Stimulated activated CD8-positive, alpha-beta memory T cell treated with anti-CD3 and anti-CD28 coated beads, Interleukin-15, amount 100 ng/mL, for 48 hours (primary cell): ENCODE measurements around the gene KIAA0408.

Source experiments
- DNase-seq, 2 donors: peaks; one replicate each; pipeline ENCODE4 v3.0.0-alpha.2; 2020; ENCODE audit warnings: low read depth in 2 of 2

KIAA0408 gene

DNA sequence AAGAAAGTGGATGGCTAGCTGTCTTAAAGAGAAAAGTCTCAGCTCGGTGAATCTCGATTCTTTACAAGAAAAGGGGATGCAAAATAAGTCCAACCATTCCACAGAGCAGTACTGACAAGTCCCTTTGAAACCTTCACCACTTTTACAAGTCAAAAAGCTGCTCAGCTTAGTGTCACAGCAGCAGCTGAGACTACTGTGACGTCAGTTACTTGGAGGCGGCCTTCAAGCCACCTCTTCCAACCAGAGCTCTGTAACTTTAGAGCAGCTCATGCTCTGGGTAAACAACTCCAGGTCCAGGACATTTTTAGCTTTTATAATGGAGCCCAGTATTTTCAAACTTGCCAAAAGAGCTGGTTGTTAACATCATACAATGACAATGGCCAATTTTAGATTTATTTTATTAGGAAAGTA is at the start of gene KIAA0408:
Gene KIAA0408 (minus strand): TSS at position 159 of the 411 bp plus-strand sequence. CDS start 5,408 bp downstream, outside the sequence.
- DNase-seq: no peak

DNA sequence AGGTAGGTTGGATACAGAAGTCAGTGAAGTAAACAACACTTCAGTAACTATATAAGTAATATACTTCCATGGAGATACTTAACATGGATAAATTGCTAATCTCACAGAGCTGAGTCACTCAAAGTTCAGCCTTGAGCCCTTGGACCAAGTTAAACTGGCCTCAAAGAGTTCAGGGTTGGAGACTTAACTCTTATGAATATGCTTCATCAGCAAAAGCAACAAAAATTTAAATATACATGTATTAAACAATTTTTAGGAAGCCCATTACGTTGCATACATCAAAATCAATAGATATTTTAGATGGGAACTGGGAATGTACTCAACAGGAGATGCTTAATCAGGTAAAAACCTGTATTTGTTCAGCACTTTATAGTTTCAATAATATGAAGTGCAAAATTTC is 47.7 kb upstream of the KIAA0408 start:
- no peak for DNase-seq

DNA sequence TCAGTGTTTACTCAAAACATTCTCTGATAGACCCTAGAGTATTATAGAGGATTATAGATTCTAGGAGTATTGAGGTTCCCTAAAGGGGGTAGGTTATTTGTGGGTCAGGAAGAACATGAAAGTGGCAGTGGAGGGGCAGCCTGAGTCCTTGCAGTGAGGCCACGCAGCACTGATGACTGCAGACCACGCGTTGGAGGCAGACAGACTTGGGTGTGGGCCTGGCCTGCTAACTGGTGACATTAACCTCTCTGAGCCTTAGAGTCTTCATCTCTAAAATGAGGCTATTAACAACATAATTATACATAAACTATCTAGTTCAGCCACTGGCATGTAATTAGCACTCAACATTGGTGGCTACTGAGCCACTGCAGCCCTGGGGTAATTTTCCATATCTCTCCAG is 43.8 kb upstream of the KIAA0408 start:
- DNase-seq: no peak

DNA sequence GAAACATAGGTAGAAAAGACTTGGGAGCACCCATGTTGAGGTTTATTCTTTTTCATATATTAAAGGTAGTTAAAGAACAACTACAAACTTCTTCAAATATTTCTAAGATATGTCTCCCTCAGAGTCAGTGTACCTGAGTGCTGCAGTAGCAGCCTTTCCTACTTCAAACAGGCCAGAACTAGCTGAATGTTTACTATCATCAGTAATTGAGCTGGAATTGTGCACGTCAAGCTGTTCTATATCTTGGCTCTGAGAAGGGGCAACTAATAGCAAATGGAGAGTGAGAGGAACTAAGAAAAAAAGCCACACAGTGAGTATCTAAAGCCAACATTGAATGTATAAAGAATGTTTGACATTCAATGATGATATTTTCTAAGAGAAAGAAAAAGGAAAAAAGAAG is 38.2 kb upstream of the KIAA0408 start:
- no peak for DNase-seq

DNA sequence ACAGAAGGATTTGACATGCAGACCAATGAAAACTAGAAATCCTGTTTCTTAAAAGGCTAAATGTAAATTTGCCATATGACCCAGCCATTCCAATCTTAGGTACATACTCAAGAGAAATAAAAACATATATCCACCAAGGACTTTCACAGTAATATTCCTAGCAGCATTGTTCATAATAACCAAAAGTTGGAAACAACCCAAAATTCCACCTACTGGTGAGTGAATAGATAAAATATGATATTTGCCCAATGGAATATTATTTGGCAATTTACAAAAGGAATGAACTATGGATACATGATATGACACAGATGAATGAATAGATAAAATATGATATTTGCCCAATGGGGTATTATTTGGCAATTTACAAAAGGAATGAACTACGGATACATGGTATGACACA is 37.3 kb upstream of the KIAA0408 start:
- DNase-seq: no peak

DNA sequence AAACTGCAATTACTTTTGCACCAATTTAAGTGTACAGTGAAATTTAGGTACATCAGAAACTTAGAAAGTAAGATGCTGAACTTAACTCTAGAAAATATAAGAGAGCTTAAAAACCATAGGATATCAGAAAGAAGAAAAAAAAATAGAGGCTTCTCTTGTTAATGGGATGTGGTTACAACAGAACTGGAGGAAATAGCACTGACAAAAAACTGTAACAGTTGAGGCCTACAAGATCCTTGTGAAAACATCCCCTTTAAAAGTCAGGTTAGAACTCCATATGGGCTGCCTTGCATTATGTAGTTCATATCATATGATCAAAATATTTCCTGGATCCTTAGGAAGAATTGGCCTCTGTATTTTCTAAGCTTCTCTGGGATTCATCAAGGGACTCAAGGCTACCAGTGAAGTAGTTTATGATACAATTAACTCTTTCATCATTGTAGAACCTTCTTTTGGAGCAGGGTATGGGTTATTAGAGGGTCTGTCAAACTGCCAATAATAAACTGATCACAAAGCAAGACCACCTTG is 35.1 kb upstream of the KIAA0408 start:
- no peak for DNase-seq

DNA sequence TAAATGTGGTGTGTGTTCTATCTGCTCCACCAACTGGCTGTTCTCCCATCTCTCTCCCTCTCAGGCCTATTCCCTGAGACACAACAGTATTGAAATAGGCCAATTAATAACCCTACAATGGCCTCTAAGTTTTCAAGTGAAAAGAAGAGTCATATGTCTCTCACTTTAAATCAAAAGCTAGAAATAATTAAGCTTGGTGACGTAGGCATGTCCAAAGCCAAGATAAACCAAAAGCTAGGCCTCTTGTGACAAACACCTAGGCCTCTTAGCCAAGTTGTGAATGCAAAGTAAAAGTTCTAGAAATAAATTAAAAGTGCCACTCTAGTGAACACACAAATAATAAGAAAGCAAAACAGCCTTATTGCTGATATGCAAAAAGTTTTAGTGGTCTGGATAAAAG is 30.1 kb upstream of the KIAA0408 start:
- DNase-seq: no peak

DNA sequence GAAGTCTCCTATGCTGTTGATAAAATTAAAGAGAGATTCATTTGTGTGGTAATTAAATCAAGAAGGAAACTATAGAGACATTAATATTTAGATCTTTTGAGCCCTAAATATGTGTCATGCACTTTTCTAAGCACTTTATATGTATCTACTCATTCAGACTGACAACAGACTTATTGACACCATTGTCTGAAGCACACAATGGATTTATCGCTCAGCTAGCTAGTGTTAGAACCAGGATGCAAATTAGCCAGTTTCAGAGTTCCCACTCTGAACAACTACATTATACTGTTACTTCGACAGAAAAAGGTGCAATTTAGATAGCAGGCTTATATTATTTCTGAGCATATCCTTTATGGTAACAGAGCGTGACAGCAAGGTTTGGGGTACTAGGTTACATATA is 27.7 kb upstream of the KIAA0408 start:
- DNase-seq: no peak

DNA sequence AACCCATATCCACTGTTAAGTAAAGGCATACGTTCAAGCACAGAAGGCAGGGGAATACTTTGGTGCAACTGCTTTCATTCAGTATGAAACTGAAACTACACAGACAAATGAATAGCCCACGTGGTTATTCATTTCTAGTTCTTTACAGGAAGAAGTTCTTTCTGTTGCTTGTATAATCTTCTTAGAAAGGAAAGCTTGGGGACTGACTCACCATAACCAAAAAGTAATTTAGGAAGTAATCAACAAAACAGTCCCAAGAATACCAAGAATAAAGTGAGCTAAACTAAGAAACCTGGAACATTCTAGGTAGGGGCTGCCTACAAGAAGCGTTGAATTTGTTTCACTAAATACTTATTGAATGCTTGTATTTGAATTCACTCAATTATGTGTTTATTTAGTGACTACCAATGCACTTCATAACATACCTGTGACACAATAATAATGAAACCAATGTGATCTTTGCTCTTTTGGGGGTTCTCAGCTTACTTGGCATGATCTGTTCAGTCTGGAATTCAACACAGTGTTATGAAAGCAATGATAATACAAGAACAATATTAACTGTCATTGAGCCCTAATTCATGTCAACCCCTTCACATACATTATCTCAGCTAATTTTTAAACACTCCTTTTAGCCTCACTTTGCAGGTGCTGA is 25.1 kb upstream of the KIAA0408 start:
- no peak for DNase-seq

DNA sequence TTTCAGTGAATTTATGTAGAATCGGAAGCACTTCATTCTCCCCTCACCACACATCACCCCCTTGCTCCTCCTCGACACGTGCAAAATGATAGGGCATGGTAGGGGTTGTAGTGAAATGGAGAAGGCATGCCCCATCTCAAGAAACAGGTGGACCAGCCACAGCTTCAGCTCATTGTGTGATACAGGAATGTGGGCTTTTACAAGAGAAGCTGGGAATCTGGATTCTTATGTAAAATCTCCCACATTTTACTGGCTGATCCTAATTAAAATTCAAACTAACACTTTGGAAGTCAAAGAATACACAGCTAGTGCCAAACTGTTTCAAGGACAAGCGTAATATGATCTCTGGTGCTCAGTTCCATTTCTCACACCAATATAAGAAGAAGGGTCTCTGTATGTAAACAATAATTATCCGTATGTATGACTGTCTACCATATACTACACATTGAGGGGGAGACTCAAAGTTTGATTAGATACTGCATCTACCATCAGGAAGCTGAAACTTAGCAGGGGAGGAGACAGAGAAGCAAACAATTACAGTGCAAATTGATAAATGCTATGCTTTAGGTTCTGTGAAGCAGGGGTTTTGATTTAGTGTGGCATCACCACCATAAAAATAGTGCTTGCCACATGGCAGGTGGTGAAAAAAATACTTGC is 24.3 kb upstream of the KIAA0408 start:
- DNase-seq: no peak

DNA sequence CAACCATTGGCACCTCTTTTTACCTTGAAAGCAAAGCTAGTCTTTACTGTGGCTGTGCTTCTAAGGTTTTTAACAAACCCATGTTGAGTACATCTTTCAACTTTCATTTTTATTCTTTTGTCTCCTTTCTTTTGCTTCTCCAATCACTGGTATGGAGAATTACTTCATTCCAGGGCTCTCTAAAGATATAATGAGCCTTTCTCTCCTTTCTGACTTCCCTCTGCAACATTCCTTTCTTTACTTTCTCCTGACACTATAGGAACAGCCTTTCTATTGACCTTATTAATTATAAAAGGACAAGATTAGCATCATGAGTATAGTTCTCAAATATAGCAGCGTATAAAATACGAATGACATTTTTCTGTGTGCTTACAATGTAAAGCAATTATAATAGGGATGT is 23.1 kb upstream of the KIAA0408 start:
- DNase-seq: no peak

DNA sequence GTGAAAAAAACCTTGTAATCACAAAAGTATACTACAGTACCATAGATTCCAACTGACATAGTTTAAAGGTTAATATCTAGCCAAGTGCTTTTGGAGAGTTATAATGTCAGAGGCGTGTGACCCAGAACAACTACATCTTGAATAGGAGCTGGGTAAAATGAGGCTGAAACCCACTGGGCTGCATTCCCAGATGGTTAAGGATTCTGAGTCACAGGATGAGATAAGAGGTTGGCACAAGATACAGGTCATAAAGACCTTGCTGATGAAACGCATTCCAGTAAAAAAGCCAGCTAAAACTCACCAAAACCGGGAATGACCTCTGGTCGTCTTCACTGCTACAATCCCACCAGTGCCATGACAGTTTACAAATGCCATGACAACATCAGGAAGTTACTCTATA is 22.4 kb upstream of the KIAA0408 start:
- no peak for DNase-seq

DNA sequence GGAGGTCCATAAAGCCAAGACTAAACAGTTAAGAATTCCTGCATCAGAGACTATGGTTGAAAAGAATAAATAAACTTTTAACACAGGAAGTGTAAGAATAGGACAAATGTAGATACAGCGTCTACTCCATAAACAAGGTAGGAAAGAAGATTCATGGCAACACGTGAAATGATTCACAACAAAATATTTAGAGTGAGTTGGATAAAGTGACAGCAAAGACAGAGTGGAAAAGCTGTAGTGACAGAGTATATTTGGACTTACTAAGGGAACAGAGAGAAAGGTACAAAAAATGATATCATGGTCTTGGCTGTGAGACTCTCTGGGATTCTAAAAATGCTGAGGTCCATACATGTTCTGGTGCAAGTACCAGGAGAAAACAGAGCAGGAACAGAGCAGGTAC is 21.9 kb upstream of the KIAA0408 start:
- DNase-seq: no peak

DNA sequence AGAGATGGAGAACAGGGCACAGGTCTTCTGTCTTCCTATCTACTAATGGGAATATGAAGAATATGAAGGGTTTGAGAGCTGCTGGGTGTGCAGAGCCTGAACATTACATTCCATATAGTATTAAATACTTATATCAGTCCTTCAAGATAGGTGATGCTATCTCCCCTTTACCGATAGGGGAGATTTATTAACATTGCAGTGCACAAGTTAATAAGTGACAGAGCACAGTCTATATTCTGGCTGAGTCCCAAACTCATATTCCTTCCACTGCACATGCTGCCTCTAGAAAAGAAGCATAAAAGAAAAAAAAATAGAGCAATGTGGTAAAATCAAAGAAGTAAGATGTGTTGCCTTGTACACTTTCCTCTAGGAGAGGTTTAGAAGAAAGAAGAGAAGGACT is 18.5 kb upstream of the KIAA0408 start:
- DNase-seq: no peak

DNA sequence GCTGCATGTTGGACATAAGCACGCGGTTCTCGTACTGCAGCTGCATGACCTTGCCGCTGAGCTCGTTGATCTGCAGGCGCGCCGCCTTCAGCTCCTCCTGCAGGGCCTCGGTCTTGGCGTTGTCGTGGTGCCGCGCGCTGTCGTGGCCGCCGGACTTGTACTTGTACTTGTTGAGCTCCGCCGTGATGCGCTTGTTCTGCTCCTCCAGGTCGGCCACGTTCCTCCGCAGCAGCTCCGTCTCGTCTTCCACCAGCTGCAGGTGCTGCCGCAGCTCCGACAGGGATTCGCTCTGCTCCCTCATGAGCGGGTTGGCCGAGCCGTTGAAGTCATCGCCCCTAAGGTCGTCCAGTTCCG is 16.6 kb upstream of the KIAA0408 start:
- no peak for DNase-seq

DNA sequence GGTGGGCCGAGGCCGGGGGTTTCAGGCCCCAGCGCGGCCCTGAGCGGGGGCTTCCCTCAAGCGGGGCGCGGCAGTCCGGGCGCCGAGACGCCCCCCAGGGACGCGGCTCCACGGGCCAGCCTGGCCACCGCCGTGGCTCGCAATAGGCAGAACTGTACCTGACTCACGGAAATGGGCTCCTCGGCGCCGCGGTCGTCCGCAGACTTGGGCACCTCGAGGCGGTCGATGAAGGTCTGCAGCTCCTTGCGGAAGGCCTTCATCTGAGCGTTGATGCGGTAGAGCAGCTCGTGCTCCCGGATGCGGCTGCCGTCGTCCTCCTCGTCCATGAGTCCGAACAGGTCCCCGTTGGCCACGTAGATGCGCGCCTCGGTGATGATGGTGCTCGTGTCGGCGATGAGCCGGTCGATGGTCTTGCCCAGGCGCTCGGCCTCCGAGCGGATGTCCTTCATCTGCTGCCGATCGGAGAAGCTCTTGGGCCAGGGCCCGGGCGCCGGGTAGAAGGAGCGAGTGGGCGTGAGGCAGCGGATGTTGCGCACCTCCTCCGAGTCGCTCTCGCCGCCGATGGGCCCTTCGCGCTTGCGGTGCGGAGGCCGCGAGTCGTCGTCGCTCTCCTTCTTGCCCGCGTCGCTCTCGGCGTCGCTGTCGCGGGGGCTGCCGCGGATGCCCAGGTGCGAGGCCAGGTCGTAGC is 16.1 kb upstream of the KIAA0408 start:
- no peak for DNase-seq

DNA sequence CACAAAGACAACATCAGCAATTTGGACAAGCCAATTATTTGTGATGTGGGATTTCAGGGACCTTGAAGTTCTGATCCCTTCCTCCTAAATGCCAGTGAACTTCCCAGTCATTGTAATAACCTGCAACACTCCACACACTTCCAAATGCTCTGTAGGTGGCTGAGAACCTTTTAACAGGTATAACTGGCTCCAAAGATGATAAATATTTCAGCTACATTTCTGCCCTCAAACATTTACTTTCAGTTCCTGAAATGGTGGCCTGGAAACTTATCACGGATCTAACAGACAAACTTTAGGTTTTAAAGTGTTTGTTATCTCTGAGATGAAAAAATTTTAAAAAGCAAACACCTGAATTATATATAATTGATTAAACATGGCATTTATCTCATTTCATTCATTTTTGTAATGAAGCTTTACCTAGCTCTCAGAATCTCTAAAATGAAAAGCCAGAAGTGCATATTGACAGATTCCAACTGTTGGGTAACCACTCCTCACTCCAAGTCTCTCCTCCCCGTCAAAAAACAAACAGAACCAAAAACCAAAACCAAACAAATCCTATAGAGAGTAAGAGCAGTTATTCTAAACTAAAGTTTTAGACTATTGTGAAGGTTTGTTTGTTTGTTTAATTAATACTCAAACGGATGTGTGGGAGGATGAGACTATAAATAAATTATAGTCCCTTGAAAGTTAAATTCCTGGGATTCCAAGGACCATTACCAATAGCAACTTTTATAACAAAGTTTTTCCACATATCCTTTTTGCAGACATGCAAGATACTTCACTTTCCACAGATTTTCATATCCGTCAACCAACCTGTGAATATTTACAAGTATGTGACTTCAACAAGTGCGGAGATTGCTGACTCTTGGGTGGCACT is 12.4 kb upstream of the KIAA0408 start:
- no peak for DNase-seq

DNA sequence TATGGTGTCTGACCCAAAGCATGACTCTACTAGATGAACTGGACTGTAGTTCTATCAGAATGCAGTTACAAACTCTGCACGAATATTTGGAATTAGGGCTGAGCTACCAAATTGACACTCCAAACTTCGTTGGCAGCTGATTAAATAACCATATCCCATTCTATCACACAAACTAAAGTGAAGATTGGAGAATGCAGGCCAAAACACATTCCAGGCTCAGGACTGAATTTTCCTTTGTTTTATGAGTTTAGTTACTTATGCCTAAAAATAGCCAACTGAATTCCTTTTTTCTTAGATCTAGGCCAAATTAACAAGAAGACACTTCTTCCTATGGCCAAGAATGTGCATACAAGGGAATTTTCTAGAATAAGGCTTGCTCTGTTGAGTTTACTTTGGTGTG is 9.7 kb upstream of the KIAA0408 start:
- DNase-seq: no peak

DNA sequence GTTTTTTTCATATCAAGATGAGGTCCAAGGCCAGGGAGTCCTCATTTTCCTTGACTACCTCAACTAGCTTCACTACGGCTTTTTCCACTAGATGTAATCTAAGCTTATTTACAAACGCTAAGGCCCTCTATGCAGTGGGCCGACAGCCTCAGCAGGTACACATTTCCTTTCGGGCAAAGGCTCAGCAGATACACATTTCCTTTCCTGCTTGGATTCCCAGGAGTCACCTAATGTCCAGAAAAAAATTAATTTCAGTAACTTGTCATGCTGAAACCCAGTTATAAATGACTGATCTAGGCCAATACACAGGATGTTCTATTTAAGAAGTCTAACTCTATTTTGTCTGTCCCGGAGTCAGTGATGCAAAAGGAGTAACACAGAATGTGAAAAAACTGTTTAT is 7.2 kb upstream of the KIAA0408 start:
- no peak for DNase-seq

DNA sequence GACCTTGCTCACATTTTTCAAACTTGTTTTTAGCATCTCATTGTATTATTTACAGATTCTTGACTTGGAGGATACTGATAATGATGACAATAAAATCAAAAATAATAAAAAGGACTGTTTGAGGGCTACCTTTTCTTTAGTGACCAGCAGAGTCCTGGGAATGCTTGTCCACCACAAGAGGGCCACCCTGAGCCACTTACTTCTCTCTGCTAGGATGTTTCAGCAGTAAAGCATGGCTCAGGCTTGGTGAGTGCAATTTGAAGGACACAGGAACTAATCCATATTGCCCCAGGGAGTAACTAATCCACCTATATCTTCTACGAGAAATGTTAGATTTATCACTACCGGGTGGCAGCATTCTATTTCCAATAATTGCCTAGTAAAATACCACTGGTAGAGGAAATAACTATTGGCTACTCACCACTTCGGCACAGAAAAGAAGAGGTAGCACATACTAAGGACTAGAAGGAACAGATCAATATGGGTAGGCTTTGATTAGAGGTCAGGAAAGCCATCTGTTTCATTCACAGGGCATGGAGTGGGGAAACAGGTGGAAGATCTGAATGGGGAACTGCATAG is 5.8 kb upstream of the KIAA0408 start:
- peak; percentile 25 to 27 for DNase-seq

DNA sequence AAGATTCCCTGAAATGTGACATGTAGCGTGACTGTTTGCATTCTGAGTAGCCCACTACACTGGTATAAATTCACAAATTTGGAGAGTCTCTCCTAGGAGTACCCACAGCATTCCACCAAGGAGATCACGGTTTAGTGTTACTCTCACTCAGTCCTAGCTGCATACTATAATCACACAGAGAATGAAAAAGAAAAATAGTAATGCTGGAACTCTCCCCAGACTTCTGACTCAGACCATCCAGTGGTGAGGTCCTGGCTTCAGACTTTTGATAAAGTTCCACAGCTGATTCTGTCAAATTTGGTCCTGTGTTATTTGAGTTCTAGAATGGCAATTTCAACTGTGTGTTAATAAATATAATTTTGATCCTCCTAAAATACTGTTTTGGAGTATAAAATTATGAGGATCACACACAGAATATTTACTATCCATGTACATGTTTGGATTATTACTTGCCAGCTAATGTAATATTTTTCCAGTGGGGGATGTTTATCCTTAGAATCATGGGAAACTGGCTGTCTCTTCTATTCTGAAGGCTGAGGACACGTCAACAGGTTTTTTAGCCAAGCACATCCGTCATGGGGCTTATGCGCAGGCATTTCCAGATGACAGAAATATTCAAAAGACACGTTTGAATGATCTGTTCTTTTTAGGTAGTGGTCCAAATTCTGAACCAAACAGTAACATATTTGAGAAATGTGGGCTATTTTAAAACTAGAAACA is 5.1 kb upstream of the KIAA0408 start:
- DNase-seq: no peak
